ENCODE data around the gene TADA1. TPM values are rescaled to one million over a fixed set of nuclear protein-coding genes. Genes with fewer than 3 reads are reported as not detected.

Gene TADA1
- total RNA-seq, 4 donors from 2014 or later: 6.6 to 13.5 (median 8.4) TPM

GRCh38 chr1:166843769-166844596 is 32.1 kb downstream of the TADA1 start:
- Histone ChIP-seq H3K36me3 (peaks cover 0 to 76% (median 0%) of the 10 kb centered on the region in 3 donors), H3K9me3 (no peaks in the 10 kb centered on the region), H3K4me3 (no peak overlapping the region), H3K4me1 (peaks cover 0 to 42% (median 8%) of the 10 kb centered on the region in 4 donors), H3K27me3 (no peaks in the 10 kb centered on the region), H3K27ac (peak overlapping the region in 1 of 4 donors; percentile 17)
- DNase-seq: no peak
- TF ChIP-seq POLR2A (IDR thresholded peaks at IDR 0.05) (no peak), CTCF (IDR thresholded peaks at IDR 0.05) (no peak)

GRCh38 chr1:166843322-166843721 is 32.7 kb downstream of the TADA1 start:
- DNase-seq: no peak
- peaks cover 0 to 48% (median 8%) of the 10 kb centered on the region in 4 donors for H3K4me1 ChIP-seq
- TF ChIP-seq POLR2A (IDR thresholded peaks at IDR 0.05): no peak
- TF ChIP-seq CTCF (IDR thresholded peaks at IDR 0.05): no peak
- H3K4me3 ChIP-seq: no peak overlapping the region
- H3K9me3 ChIP-seq: no peaks in the 10 kb centered on the region
- H3K27ac ChIP-seq: no peak overlapping the region
- H3K36me3 ChIP-seq: peaks cover 0 to 69% (median 0%) of the 10 kb centered on the region in 3 donors
- H3K27me3 ChIP-seq: no peaks in the 10 kb centered on the region

GRCh38 chr1:166840309-166841274 is 35.5 kb downstream of the TADA1 start:
- H3K9me3 ChIP-seq: no peaks in the 10 kb centered on the region
- peaks cover 0 to 43% (median 0%) of the 10 kb centered on the region in 3 donors for H3K36me3 ChIP-seq
- no peak for TF ChIP-seq CTCF (IDR thresholded peaks at IDR 0.05)
- TF ChIP-seq POLR2A (IDR thresholded peaks at IDR 0.05): no peak
- peak overlapping the region; percentile 66 to 91 (median 88) for H3K27ac ChIP-seq
- DNase-seq: no peak
- peaks cover 0 to 51% (median 8%) of the 10 kb centered on the region in 4 donors for H3K4me1 ChIP-seq
- no peaks in the 10 kb centered on the region for H3K27me3 ChIP-seq
- H3K4me3 ChIP-seq: peak overlapping the region; percentile 42 to 88 (median 60)

- no peaks in the 10 kb centered on the region for H3K27me3 ChIP-seq
- TF ChIP-seq POLR2A (IDR thresholded peaks at IDR 0.05) (no peak), CTCF (IDR thresholded peaks at IDR 0.05) (peak in 2 of 6 experiments; percentile 11 to 22)
- peak overlapping the region; percentile 42 to 88 (median 60) for H3K4me3 ChIP-seq
- peak overlapping the region; percentile 84 to 91 (median 88) for H3K27ac ChIP-seq
- peaks cover 0 to 51% (median 8%) of the 10 kb centered on the region in 4 donors for H3K4me1 ChIP-seq
- H3K36me3 ChIP-seq: peaks cover 0 to 38% (median 0%) of the 10 kb centered on the region in 3 donors
- peak; percentile 42 to 81 (median 79) for DNase-seq
- H3K9me3 ChIP-seq: no peaks in the 10 kb centered on the region
Measured at GRCh38 chr1:166839600-166840308, 36.3 kb downstream of the TADA1 start.
